HepG2 (cell line): ENCODE data around the gene LARP1. TPM values are rescaled to one million over a fixed set of nuclear protein-coding genes. Genes with fewer than 3 reads are reported as not detected.
A peak's percentile ranks its signal among the peaks of the same experiment; 100 is the strongest.

Source experiments
- GLI4 ChIP-seq: sonication (generic); formaldehyde crosslinking; IDR thresholded peaks from 2 replicates; pipeline ENCODE4 v1.5.1; 2020; ENCODE audit warnings: missing genetic modification reagents, mild to moderate bottlenecking, moderate library complexity, borderline replicate concordance
- IKZF4 ChIP-seq: sonication (generic); formaldehyde crosslinking; IDR thresholded peaks from 2 replicates; pipeline ENCODE4 v1.5.1; 2020; ENCODE audit warnings: borderline replicate concordance, mild to moderate bottlenecking, low read depth, missing genetic modification reagents; ENCODE audit errors: not compliant biosample characterization
- IKZF5 ChIP-seq: IDR thresholded peaks from 2 replicates; pipeline ENCODE4 v1.6.1; 2018; ENCODE audit warnings: missing genetic modification reagents, mild to moderate bottlenecking, missing compliant biosample characterization
- RBFOX2 ChIP-seq: fragments of 200-400 bp; formaldehyde crosslinking; IDR thresholded peaks from 2 replicates; pipeline ENCODE4 v1.6.1; 2017; ENCODE audit warnings: low read depth, mild to moderate bottlenecking, low read length
- THAP9 ChIP-seq: sonication (generic); formaldehyde crosslinking; IDR thresholded peaks from 2 replicates; pipeline ENCODE4; 2020; ENCODE audit warnings: missing genetic modification reagents, mild to moderate bottlenecking, borderline replicate concordance
- U2AF2 ChIP-seq: fragments of 200-400 bp; formaldehyde crosslinking; IDR thresholded peaks from 2 replicates; pipeline ENCODE4 v1.6.1; 2017; ENCODE audit warnings: low read depth, mild to moderate bottlenecking, low read length
- ZNF816 ChIP-seq: sonication (generic); formaldehyde crosslinking; IDR thresholded peaks from 2 replicates; pipeline ENCODE4 v1.8.0; 2022; ENCODE audit warnings: missing genetic modification reagents, mild to moderate bottlenecking, borderline replicate concordance
- polyA plus RNA-seq, 8 experiments: library from polyadenylated mRNA; depleted of rRNA in 3 of 8; stranded (reverse) in 7 of 8; unstranded in 1 of 8; fragments of >200 nt; fragmentation: Illumina TruSeq in 4 of 8; extraction: Trizol in 4 of 8; gene quantifications; 2 replicates each; pipeline versions ENCODE4 v1.2.1 to v1.2.3, GENCODE V29; 2011 to 2016; ENCODE audit warnings: low read depth in 4 of 8, missing spikeins in 1 of 8, mixed read lengths in 1 of 8; ENCODE audit not compliant: insufficient read depth in 1 of 8
- total RNA-seq, 5 experiments: library from RNA; depleted of rRNA; stranded (reverse); fragments of >200 nt; fragmentation: Illumina TruSeq; extraction: Trizol; gene quantifications; 2 replicates each; pipeline ENCODE4 v1.2.3, GENCODE V29; 2016; ENCODE audit warnings: low read depth in 1 of 5
- TF ChIP-seq, protein P1 (sequence below): sonication (generic); formaldehyde crosslinking; IDR thresholded peaks from 2 replicates; pipeline ENCODE4 v1.4.0; 2020; ENCODE audit warnings: mild to moderate bottlenecking, missing genetic modification reagents
- TF ChIP-seq, protein P2 (sequence below): sonication (generic); formaldehyde crosslinking; IDR thresholded peaks from 2 replicates; pipeline ENCODE4 v1.5.0; 2020; ENCODE audit warnings: mild to moderate bottlenecking, missing genetic modification reagents
- TF ChIP-seq, protein P3 (sequence below): IDR thresholded peaks from 2 replicates; pipeline ENCODE4 v1.6.1; 2016; ENCODE audit warnings: mild to moderate bottlenecking

LARP1 gene
- total and polyA plus RNA-seq, 2 of the 13 experiments (the other 11 are each of a cell fraction or from before 2014, with no cell fraction given) = 45.2 to 61.4 TPM

DNA sequence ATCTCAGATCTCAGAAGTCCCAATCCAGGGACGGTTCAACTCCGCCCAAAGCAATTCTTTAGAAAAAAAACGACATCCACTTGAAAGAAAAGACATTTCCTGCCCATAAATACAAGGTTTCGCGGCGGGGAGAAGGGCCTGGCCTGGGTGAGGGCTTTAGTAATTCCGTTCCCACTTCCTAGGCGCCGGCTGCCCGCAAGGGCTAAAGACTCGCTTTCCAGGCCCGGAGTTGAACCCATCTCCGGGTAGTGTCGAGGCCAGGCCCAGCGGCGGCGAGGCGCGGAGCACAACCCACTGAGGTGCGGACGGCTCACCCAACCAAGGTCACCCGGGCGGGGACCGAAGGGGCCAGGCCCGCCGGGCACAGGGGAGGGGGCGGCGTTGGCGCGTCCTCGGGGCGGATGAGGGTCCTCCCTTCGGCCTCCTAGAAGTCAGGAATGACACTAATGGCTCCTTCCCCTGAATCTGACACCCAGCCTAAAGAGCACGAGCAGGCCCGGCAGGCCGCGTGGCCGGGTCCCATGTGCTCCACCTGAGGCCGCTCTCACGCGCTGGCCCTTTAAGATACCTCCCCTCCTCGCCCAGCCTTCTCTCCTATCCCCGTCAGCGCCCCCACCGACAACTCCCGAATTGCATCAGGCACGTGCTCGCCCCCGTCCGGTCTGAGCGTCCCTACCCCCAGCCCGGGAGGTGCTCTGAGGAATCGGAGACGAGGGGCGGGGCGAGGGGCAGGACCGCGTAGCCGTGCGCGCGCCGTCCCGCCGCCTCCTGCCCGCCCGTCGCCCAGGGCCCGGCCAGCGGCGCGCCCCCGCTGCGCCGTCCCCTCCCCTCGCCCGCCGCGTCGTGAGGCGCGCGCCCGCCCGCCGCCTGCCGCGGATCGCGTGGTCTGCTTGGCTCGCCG, 467 bp upstream of the LARP1 start (continued):
- TF ChIP-seq, protein P1, sequence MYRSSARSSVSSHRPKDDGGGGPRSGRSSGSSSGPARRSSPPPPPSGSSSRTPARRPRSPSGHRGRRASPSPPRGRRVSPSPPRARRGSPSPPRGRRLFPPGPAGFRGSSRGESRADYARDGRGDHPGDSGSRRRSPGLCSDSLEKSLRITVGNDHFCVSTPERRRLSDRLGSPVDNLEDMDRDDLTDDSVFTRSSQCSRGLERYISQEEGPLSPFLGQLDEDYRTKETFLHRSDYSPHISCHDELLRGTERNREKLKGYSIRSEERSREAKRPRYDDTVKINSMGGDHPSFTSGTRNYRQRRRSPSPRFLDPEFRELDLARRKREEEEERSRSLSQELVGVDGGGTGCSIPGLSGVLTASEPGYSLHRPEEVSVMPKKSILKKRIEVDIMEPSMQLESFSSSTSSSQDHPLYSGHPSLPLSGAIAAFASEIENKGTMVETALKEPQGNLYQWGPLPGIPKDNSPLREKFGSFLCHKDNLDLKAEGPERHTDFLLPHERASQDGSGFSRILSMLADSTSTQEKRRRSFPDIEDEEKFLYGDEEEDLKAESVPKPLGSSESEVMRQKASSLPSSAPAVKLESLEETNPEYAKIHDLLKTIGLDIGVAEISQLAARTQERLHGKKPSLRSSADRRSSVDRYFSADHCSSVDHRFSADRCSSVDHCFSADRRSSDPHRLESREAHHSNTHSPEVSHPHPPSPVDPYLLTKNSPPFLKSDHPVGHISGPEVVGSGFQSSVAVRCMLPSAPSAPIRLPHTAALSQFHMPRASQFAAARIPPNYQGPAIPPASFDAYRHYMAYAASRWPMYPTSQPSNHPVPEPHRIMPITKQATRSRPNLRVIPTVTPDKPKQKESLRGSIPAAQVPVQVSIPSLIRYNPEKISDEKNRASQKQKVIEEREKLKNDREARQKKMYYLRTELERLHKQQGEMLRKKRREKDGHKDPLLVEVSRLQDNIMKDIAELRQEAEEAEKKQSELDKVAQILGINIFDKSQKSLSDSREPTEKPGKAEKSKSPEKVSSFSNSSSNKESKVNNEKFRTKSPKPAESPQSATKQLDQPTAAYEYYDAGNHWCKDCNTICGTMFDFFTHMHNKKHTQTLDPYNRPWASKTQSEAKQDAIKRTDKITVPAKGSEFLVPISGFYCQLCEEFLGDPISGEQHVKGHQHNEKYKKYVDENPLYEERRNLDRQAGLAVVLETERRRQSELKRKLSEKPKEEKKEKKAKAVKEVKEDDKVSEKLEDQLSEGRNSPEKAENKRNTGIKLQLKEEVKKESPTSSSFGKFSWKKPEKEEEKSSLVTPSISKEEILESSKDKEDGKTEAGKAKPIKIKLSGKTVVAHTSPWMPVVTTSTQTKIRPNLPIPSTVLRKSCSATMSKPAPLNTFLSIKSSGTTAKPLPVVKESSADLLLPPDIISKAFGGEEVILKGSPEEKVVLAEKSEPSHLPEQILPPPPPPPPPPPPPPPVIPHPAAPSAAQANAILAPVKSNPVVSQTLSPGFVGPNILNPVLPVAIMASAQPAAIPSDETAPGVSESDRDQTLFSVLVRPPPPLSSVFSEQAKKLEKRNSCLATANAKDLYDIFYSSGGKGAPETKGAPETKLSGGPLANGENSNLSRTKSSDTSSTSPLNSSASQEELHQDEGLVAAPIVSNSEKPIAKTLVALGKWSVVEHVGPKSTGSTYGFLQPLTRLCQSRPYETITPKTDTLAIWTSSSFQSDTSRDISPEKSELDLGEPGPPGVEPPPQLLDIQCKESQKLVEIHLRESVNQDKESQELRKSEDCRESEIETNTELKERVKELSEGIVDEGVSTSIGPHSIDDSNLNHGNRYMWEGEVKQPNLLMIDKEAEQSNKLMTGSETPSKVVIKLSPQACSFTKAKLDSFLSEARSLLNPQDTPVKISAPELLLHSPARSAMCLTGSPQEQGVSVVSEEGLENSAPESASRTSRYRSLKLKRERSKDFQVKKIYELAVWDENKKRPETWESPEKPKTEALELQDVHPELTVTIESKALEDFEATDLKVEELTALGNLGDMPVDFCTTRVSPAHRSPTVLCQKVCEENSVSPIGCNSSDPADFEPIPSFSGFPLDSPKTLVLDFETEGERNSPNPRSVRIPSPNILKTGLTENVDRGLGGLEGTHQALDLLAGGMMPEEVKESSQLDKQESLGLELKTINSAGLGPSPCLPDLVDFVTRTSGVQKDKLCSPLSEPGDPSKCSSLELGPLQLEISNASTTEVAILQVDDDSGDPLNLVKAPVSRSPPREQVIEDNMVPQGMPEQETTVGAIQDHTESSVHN (CRISPR knock-in tag) = no peak
- TF ChIP-seq IKZF4 (CRISPR knock-in tag) = no peak
- TF ChIP-seq, protein P2, sequence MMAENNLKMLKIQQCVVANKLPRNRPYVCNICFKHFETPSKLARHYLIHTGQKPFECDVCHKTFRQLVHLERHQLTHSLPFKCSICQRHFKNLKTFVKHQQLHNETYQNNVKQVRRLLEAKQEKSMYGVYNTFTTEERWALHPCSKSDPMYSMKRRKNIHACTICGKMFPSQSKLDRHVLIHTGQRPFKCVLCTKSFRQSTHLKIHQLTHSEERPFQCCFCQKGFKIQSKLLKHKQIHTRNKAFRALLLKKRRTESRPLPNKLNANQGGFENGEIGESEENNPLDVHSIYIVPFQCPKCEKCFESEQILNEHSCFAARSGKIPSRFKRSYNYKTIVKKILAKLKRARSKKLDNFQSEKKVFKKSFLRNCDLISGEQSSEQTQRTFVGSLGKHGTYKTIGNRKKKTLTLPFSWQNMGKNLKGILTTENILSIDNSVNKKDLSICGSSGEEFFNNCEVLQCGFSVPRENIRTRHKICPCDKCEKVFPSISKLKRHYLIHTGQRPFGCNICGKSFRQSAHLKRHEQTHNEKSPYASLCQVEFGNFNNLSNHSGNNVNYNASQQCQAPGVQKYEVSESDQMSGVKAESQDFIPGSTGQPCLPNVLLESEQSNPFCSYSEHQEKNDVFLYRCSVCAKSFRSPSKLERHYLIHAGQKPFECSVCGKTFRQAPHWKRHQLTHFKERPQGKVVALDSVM = peak; percentile 60
- no peak; the same call in 1 of the 2 replicates for TF ChIP-seq ZNF816 (CRISPR knock-in tag)
- TF ChIP-seq RBFOX2 = 0 out of 2 replicates have a peak, but pooled peaks have one; percentile 25
- TF ChIP-seq, protein P3, sequence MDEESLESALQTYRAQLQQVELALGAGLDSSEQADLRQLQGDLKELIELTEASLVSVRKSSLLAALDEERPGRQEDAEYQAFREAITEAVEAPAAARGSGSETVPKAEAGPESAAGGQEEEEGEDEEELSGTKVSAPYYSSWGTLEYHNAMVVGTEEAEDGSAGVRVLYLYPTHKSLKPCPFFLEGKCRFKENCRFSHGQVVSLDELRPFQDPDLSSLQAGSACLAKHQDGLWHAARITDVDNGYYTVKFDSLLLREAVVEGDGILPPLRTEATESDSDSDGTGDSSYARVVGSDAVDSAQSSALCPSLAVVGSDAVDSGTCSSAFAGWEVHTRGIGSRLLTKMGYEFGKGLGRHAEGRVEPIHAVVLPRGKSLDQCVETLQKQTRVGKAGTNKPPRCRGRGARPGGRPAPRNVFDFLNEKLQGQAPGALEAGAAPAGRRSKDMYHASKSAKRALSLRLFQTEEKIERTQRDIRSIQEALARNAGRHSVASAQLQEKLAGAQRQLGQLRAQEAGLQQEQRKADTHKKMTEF (CRISPR knock-in tag) = peak; percentile 56; the same call in 1 of the 2 replicates
- no peak for TF ChIP-seq U2AF2
- TF ChIP-seq IKZF5 (CRISPR knock-in tag) = peak; percentile 81
- TF ChIP-seq GLI4 (CRISPR knock-in tag) = no peak
- no peak; the same call in 1 of the 2 replicates for TF ChIP-seq THAP9 (CRISPR knock-in tag)
